Lower leg skin (tissue), 4 donors: ENCODE data around the gene ERCC4. TPM values are rescaled to one million over a fixed set of nuclear protein-coding genes. Genes with fewer than 3 reads are reported as not detected.

Experiments used
- DNase-seq, 2 donors: peaks; one replicate each; pipeline ENCODE4 v3.0.0-alpha.2; 2019; ENCODE audit warnings: low spot score in 2 of 2
- H3K4me3 ChIP-seq: fragments of 200-600 bp; sonication (generic); 2 replicates; pipeline ENCODE4 v1.5.1; 2017; ENCODE audit warnings: mild to moderate bottlenecking, low read depth; ENCODE audit not compliant: poor library complexity, severe bottlenecking
- POLR2A ChIP-seq, 2 donors: fragments of 450-650 bp; IDR thresholded peaks; one replicate each; pipeline ENCODE4 v1.6.1; 2016 to 2017; ENCODE audit warnings: antibody characterized with exemption in 2 of 2, mild to moderate bottlenecking in 1 of 2, moderate library complexity in 1 of 2
- WGBS, 2 donors: methylation state at CpG; one replicate each; pipeline ENCODE4 v1.1.5; 2018; 5-methylcytosine and 5-hydroxymethylcytosine counted together
- intact Hi-C: fragments of 100-400 bp; cut with DNase I; formaldehyde crosslinking; loops from one replicate; pipeline ENCODE4 v1.15.0; 2023; ENCODE audit warnings: low total_unique reads
- total RNA-seq, 4 donors: library from RNA; depleted of rRNA; stranded (reverse); fragments of >200 nt; gene quantifications; one replicate each; pipeline ENCODE4 v1.1.0, GENCODE V29; 2016
- TF ChIP-seq, protein P1 (sequence below), 3 donors: fragments of 450-650 bp; IDR thresholded peaks; one replicate each; pipeline ENCODE4 v1.5.1; 2016; ENCODE audit warnings: antibody characterized with exemption in 3 of 3, mild to moderate bottlenecking in 3 of 3, moderate library complexity in 2 of 3

Gene ERCC4
- total RNA-seq = 10 to 100 TPM in 1 of 4 donors, 1 to 10 TPM in 3; 4.0 to 11.6 (median 6.9) TPM

- intact Hi-C loops = loop anchor here (10.0 kb wide), 1 partner anchor 325 kb away; no protein-coding TSS in a partner anchor
- 0 to 1% methylated on average over 42 to 45 of the region's 64 CpGs for WGBS, 2 donors
- DNase-seq = peak; percentile 100
- peak within 1 kb of the TSS; percentile 96 for H3K4me3 ChIP-seq
- no peak for TF ChIP-seq POLR2A (IDR thresholded peaks at IDR 0.05)
- TF ChIP-seq, protein P1, sequence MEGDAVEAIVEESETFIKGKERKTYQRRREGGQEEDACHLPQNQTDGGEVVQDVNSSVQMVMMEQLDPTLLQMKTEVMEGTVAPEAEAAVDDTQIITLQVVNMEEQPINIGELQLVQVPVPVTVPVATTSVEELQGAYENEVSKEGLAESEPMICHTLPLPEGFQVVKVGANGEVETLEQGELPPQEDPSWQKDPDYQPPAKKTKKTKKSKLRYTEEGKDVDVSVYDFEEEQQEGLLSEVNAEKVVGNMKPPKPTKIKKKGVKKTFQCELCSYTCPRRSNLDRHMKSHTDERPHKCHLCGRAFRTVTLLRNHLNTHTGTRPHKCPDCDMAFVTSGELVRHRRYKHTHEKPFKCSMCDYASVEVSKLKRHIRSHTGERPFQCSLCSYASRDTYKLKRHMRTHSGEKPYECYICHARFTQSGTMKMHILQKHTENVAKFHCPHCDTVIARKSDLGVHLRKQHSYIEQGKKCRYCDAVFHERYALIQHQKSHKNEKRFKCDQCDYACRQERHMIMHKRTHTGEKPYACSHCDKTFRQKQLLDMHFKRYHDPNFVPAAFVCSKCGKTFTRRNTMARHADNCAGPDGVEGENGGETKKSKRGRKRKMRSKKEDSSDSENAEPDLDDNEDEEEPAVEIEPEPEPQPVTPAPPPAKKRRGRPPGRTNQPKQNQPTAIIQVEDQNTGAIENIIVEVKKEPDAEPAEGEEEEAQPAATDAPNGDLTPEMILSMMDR (IDR thresholded peaks at IDR 0.05) = peak in 1 of 3 donors; percentile 72
Measured at GRCh38 chr16:13919683-13920509, at the start of gene ERCC4. Gene ERCC4, plus strand, starts transcription at chr16:13920154. Its CDS starts 12 bp downstream, at chr16:13920166.

GRCh38 chr16:13873835-13874438, 46.0 kb upstream of the ERCC4 start:
- no peak for DNase-seq
- no peak for TF ChIP-seq POLR2A (IDR thresholded peaks at IDR 0.05)
- TF ChIP-seq, protein P1 (IDR thresholded peaks at IDR 0.05) = no peak
- intact Hi-C loops = no loop called here
- WGBS, 2 donors = 18% methylated on average over 5 of the region's 5 CpGs
- H3K4me3 ChIP-seq = no peak overlapping the region

DNA sequence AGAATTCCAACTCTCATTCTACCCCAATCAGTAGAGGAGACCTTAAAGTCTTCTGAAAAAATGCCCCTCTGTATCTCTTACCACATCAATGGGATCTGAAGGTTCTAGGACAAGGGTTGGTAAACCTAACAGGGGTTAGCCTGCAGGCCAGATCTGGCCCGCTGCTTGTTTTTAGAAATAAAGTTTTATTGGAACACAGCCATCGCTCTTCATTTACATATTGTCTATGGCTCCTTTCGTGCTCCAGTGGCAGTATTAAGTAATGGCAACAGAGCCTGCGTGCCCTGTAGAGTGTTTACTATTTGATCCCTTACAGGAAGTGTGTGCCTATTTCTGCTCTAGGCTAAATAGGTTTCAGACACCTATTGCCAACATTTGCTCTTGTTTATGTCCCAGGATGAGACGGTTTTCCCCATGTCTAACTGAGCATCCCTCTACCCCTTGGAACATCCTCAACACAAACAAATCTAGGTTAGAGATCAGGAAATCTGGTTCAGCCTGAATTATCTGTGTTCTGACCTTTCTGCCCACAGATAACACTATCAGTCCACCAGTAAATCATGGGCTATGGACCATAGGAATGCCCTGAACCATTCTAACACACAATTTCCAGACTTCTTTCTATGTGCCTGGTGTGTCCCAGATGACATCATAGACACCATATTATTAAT, 44.2 kb upstream of the ERCC4 start:
- 71 to 77% methylated on average over 5 of the region's 5 CpGs for WGBS, 2 donors
- no peak overlapping the region for H3K4me3 ChIP-seq
- intact Hi-C loops = no loop called here
- no peak for DNase-seq
- no peak for TF ChIP-seq POLR2A (IDR thresholded peaks at IDR 0.05)
- TF ChIP-seq, protein P1 (IDR thresholded peaks at IDR 0.05) = no peak

GRCh38 chr16:13883276-13883675, 36.7 kb upstream of the ERCC4 start:
- intact Hi-C loops = no loop called here
- no peak overlapping the region for H3K4me3 ChIP-seq
- TF ChIP-seq, protein P1 (IDR thresholded peaks at IDR 0.05) = no peak
- no peak for TF ChIP-seq POLR2A (IDR thresholded peaks at IDR 0.05)
- DNase-seq = no peak
- WGBS, 2 donors = 77 to 83% methylated on average over 11 of the region's 11 CpGs

DNA sequence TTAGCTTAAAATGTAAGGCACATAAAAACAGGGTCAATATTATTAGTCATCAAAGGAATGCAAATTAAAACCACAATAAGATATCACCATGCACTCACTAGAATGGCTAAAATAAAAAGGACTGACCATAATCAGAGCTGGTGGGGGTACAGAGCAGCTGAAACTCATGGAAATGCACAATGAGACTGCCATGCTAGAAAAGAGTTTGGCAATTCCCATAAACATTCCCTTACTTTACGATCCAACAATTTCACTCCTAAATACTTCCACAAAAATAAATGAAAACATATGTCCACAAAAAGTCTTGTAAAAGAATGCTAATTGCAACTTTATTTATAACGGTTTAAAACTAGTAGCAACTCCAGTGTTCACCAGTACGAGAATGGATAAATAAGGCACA, 36.1 kb upstream of the ERCC4 start:
- TF ChIP-seq POLR2A (IDR thresholded peaks at IDR 0.05) = no peak
- TF ChIP-seq, protein P1 (IDR thresholded peaks at IDR 0.05) = no peak
- DNase-seq = no peak
- no peak overlapping the region for H3K4me3 ChIP-seq
- intact Hi-C loops = no loop called here
- 41 to 62% methylated on average over 3 of the region's 3 CpGs for WGBS, 2 donors
